ENCODE data around the gene CACHD1. TPM values are rescaled to one million over a fixed set of nuclear protein-coding genes. Genes with fewer than 3 reads are reported as not detected.

Gene CACHD1
- total and polyA plus RNA-seq, 2 of the 4 experiments (the other 2 are of a cell fraction), result 2.9 to 5.9 TPM

DNA sequence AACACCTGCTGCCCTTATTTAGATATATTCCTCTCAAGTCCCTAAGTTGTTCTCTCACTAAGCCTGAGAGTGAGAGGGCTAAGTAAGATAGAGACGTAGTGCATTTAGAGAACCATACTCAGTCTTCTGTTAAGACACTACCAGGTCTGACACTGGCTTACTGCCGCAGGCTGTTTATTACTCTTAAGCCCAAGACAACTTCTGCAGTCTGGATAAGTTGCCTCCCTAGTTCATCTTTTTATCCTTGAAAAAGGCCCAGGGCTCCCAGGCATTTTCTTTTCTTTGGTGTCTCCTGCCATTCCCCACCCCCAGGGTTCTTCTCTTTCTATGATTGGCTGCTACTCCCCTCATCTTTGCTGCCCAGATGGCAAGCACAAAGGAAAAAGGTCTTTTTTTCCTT, 38.7 kb downstream of the CACHD1 start:
- Histone ChIP-seq H4K5ac (ENCODE audit: low read depth, low read length) (no peak overlapping the region), H2BK20ac (ENCODE audit: low read depth, low read length) (no peak overlapping the region), H3K23ac (ENCODE audit: low read depth, low read length) (no peak overlapping the region), H3K4me1 (ENCODE audit: control insufficient read depth, insufficient read depth, low read length) (peaks cover 4% of the 10 kb centered on the region; the same call in 1 of the 2 replicates), H2AK5ac (ENCODE audit: low read depth, low read length) (no peak overlapping the region), H2BK15ac (ENCODE audit: low read depth, low read length) (no peak overlapping the region), H3K56ac (ENCODE audit: extremely low read depth, insufficient read depth, low read length) (no peak overlapping the region), H3K9me1 (ENCODE audit: insufficient read depth, low read length) (no peaks in the 10 kb centered on the region), H3K4me2 (ENCODE audit: low read depth, low read length) (no peak overlapping the region), H2BK5ac (ENCODE audit: low read depth, low read length, poor library complexity, severe bottlenecking) (no peak overlapping the region), H4K20me1 (ENCODE audit: insufficient read depth, low read length) (no peaks in the 10 kb centered on the region), H3K9me3 (ENCODE audit: control insufficient read depth, insufficient read depth, low read length) (no peaks in the 10 kb centered on the region), H3K79me1 (ENCODE audit: low read depth in 1 of 2, low read length in 2 of 2) (no peaks in the 10 kb centered on the region), H2AK9ac (replicated peaks; ENCODE audit: low read depth, low read length, poor library complexity) (no peak overlapping the region), H3K14ac (replicated peaks; ENCODE audit: low read depth, low read length) (no peak overlapping the region), H4K91ac (ENCODE audit: insufficient read depth, low read depth, low read length) (no peak overlapping the region), H3K4me3 (ENCODE audit: insufficient read depth, low read depth, low read length) (no peak overlapping the region), H2AFZ (replicated peaks; ENCODE audit: low read length, poor library complexity) (no peak overlapping the region), H4K8ac (ENCODE audit: low read depth in 2 of 2, low read length in 2 of 2) (no peak overlapping the region), H3K36me3 (ENCODE audit: control insufficient read depth, insufficient read depth, low read length) (no peaks in the 10 kb centered on the region), H3K27ac (ENCODE audit: insufficient read depth, low read length) (no peak overlapping the region), H3K18ac (ENCODE audit: low read depth, low read length) (no peak overlapping the region), H3K27me3 (ENCODE audit: control insufficient read depth, insufficient read depth, low read length) (peaks cover 6% of the 10 kb centered on the region), H3K4ac (ENCODE audit: low read depth, low read length) (no peak overlapping the region), H2BK120ac (ENCODE audit: low read depth, low read length) (no peak overlapping the region), H3K9ac (ENCODE audit: low read depth, low read length) (no peak overlapping the region)
- BruUV-seq (replicated peaks), result no TSS peak
- in situ Hi-C loops (cut with MboI; ENCODE audit: low sequenced_read_pairs), result no loop called here
- CTCF ChIA-PET, result no interaction called here
- WGBS, 2 experiments (ENCODE audit: extremely low coverage in 2 of 2, insufficient read length in 1 of 2), result 100% methylated on average over 1 of the region's 2 CpGs; no CpG with 5 or more reads in 1 of the 2 experiments
- ATAC-seq (ENCODE audit: low read depth) (no peak), DNase-seq (no peak)
- no peak for TF ChIP-seq MXI1 (IDR thresholded peaks at IDR 0.05; ENCODE audit: borderline replicate concordance, low read depth, low read length)
- TF ChIP-seq RCOR1 (IDR thresholded peaks at IDR 0.05; ENCODE audit: insufficient replicate concordance, low read length), result no peak
- TF ChIP-seq RFX5 (IDR thresholded peaks at IDR 0.05; ENCODE audit: low read depth, low read length), result no peak
- TF ChIP-seq RAD21 (IDR thresholded peaks at IDR 0.05; ENCODE audit: low read length), result no peak
- TF ChIP-seq USF2 (IDR thresholded peaks at IDR 0.05; ENCODE audit: low read depth, low read length), result no peak
- TF ChIP-seq FOS (IDR thresholded peaks at IDR 0.05; ENCODE audit: low read depth, low read length), result no peak
- TF ChIP-seq MAFK (IDR thresholded peaks at IDR 0.05; ENCODE audit: low read depth, low read length), result no peak
- intact Hi-C loops (cut with micrococcal nuclease), result no loop called here
- POLR2A ChIA-PET (ENCODE audit: unreplicated experiment), result no interaction called here
- dilution Hi-C loops (cut with HindIII; ENCODE audit: low sequenced_read_pairs, unreplicated experiment), result no loop called here
